ENCODE results near the gene IFNA6. TPM values are rescaled to one million over a fixed set of nuclear protein-coding genes. Genes with fewer than 3 reads are reported as not detected.

The IFNA6 gene
- total RNA-seq, 2 donors from 2014 or later, result not detected

DNA sequence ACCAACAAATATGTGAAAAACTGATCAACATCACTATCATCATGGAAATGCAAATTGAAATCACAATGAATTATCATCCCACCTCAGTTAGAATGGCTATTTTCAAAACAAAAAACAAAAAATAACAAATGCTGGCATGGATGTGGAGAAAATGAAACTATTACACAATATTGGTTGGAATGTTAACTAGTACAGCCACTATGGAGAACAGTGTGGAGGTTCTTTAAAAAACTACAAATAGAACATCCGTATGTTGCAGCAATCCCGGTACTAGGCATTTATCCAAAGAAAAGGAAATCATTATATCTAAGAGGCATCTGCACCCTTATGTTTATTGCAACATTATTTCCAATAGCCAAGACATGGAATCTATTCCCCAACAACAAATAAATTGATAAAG lies 36.5 kb downstream of the IFNA6 start:
- Histone ChIP-seq H3K36me3 (no peaks in the 10 kb centered on the region), H3K27ac (no peak overlapping the region), H3K4me3 (no peak overlapping the region), H3K27me3 (no peaks in the 10 kb centered on the region), H3K4me1 (no peaks in the 10 kb centered on the region), H3K9me3 (no peaks in the 10 kb centered on the region)
- DNase-seq (ENCODE audit: low spot score), result no peak
- TF ChIP-seq, protein P1, sequence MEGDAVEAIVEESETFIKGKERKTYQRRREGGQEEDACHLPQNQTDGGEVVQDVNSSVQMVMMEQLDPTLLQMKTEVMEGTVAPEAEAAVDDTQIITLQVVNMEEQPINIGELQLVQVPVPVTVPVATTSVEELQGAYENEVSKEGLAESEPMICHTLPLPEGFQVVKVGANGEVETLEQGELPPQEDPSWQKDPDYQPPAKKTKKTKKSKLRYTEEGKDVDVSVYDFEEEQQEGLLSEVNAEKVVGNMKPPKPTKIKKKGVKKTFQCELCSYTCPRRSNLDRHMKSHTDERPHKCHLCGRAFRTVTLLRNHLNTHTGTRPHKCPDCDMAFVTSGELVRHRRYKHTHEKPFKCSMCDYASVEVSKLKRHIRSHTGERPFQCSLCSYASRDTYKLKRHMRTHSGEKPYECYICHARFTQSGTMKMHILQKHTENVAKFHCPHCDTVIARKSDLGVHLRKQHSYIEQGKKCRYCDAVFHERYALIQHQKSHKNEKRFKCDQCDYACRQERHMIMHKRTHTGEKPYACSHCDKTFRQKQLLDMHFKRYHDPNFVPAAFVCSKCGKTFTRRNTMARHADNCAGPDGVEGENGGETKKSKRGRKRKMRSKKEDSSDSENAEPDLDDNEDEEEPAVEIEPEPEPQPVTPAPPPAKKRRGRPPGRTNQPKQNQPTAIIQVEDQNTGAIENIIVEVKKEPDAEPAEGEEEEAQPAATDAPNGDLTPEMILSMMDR (IDR thresholded peaks at IDR 0.05), result no peak

DNA sequence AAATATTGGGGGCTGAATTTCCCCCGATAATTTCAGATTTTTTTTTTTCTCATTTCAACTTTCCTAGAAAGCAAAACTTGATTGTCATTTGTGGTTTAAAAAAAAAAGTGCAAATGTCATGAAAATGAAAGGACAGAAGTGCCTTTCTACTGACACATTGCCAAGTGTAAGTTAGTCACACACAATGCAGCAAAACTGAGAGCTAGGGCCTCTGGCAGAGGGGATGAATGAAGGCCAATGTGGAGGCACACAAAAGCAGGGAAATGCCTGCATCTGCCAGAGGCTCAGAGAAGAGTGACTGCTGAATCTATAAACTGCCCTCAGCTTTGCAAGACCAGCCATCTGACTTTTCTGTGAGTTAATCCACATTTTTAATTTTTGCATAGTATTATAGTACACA lies 38.8 kb downstream of the IFNA6 start:
- H3K4me3 ChIP-seq, result no peak overlapping the region
- TF ChIP-seq, protein P1 (IDR thresholded peaks at IDR 0.05), result no peak
- DNase-seq (ENCODE audit: low spot score), result no peak
- H3K36me3 ChIP-seq, result no peaks in the 10 kb centered on the region
- no peaks in the 10 kb centered on the region for H3K4me1 ChIP-seq
- no peaks in the 10 kb centered on the region for H3K27me3 ChIP-seq
- no peak overlapping the region for H3K27ac ChIP-seq
- no peaks in the 10 kb centered on the region for H3K9me3 ChIP-seq

DNA sequence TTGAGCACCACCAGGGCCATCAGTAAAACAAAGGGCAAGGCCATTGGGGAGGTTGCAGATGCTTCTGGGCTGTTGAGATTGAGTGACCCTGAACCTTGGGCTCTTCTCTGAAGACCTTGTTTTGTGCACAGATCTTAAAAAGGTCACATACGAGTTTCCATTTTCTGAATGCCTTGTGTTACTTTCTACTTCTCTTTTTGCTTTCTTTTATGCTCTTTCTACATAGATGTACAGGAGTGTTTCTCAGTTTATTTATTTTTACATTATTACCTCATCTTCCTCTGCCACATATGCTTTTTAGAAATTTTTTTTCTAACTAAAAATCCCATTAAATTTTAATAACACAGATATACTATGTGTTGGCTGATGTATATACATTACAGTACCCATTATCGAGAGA lies 45.5 kb downstream of the IFNA6 start, which contains the start of gene IFNA5:
Gene IFNA5 (minus strand): TSS at position 101 of the 400 bp plus-strand sequence. CDS start 57 bp downstream, at position 44.
- H3K4me1 ChIP-seq, result no peaks in the 10 kb centered on the region
- H3K27ac ChIP-seq, result no peak within 1 kb of the TSS
- no peaks in the 10 kb centered on the region for H3K27me3 ChIP-seq
- H3K4me3 ChIP-seq, result no peak within 1 kb of the TSS
- DNase-seq (ENCODE audit: low spot score), result no peak
- TF ChIP-seq, protein P1 (IDR thresholded peaks at IDR 0.05), result no peak
- H3K9me3 ChIP-seq, result no peaks in the 10 kb centered on the region
- H3K36me3 ChIP-seq, result no peaks in the 10 kb centered on the region

Other genes starting within 250 kb of the IFNA6 start
- not detected for gene IFNW1, start 209.1 kb downstream of the IFNA6 start, total RNA-seq
- gene IFNA21, start 184.2 kb downstream of the IFNA6 start, total RNA-seq, result not detected
- gene IFNA4, start 163.3 kb downstream of the IFNA6 start, total RNA-seq, result not detected
- not detected for gene IFNA7, start 148.7 kb downstream of the IFNA6 start, total RNA-seq
- gene IFNA10, start 143.7 kb downstream of the IFNA6 start, total RNA-seq, result not detected
- not detected for gene IFNA16, start 133.6 kb downstream of the IFNA6 start, total RNA-seq
- not detected for gene IFNA17, start 122.7 kb downstream of the IFNA6 start, total RNA-seq
- gene IFNA14, start 110.9 kb downstream of the IFNA6 start, total RNA-seq, result not detected
- gene IFNA5, start 45.6 kb downstream of the IFNA6 start, total RNA-seq, result not detected
- gene KLHL9, start 15.5 kb downstream of the IFNA6 start, total RNA-seq, result 10 to 100 TPM; 10.7 to 10.8 TPM
- not detected for gene IFNA13, start 17.2 kb upstream of the IFNA6 start, total RNA-seq
- not detected for gene IFNA2, start 34.5 kb upstream of the IFNA6 start, total RNA-seq
- gene IFNA8, start 58.2 kb upstream of the IFNA6 start, total RNA-seq, result not detected
- not detected for gene IFNA1, start 89.6 kb upstream of the IFNA6 start, total RNA-seq
- not detected for gene IFNE, start 131.4 kb upstream of the IFNA6 start, total RNA-seq

Measured in right atrium auricular region (tissue), 2 donors.